Raji (cell line): Measurements from ENCODE around the gene TMEM126B.
A peak's percentile ranks its signal among the peaks of the same experiment; 100 is the strongest.

Source experiments
- POLR2A ChIP-seq: IDR thresholded peaks from 2 replicates; pipeline ENCODE4 v1.6.1; 2011; ENCODE audit warnings: low read depth, low read length, control low read depth; ENCODE audit not compliant: insufficient read depth

Gene TMEM126B

DNA sequence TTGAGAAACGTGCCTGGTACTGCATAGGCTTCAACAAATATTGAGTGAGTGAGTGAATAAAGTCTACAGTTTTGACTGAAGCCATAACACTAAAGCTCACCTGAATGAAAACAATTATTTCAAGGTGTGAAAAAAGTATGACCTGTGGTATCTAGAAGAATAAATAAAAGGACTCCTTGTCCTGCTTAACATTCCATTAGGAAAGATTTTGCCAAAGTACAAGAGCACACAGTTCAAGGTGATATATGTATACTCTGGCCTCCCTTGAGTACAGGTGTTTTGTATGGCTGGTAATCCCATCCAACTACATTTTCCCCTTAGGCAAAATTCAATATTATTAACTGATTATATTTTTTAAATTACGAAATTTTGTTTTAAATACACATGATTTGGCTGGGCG, 38.3 kb downstream of the TMEM126B start:
- TF ChIP-seq POLR2A = no peak

DNA sequence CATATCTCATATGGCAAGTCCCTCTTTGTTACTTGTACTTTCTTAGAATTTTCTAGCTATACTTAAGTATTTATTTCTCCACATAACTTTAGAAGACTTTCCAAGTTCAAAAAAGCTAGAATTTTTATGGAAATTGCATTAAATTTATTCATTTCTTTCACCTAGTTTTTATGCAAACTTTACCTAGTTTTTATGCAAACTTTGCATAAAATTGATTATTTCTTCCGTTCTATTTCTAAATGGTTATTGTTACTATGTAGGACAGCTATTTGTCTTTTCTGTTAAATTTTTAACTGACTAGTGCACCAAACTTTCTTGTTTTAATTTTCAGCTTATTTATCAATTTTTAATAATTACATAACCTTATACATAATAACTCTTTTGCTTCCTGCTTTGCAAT, 39.8 kb downstream of the TMEM126B start:
- TF ChIP-seq POLR2A = no peak

DNA sequence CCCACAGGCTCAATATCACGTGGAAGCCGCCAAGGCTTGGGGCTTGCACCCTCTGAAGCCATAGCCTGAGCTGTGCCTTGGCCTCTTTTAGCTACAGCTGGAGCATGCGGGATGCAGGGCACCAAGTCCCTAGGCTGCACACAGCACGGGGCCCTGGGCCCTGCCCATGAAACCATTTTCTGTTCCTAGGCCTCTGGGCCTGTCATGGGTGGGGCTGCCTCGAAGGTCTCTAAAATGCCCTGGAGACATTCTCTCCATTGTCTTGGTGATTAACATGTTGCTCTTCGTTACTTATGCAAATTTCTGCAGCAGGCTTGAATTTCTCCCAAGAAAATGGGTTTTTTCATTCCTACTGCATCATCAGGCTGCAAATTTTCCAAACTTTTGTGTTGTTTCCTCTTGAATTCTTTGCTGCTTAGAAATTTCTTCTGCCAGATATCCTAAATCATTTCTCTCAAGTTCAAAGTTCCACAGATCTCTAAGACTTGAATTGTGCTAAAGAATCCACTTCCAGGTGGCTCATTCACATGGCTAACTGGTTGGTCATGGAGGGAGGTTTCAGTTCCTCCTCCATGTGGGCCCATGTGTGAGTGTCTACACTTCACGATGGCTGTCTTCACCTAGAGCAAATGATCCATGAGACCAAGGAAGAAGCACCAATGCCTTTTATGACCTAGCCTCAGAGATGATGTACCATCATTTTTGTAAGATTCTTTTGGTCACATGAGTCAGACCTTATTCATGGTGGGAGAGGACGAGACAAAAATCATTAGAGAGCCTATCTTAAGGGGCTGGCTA, 43.9 kb downstream of the TMEM126B start:
- TF ChIP-seq POLR2A = no peak

DNA sequence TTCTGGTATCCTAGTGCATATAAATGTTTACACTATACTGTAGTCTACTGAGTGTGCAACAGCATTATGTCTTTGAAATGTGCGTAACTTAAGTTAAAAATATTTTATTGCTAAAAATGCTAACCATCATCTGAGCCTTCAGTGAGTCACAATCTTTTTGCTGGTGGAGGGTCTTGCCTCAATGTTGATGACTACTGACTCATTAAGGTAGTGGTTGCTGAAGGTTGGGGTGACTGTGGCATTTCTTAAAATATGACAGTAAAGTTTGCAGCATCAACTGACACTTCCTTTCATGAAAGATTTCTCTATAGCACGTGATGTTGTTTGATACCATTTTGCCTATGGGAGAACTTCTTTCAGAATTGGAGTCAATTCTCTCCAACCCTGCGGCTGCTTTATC, 45.0 kb downstream of the TMEM126B start:
- no peak for TF ChIP-seq POLR2A

DNA sequence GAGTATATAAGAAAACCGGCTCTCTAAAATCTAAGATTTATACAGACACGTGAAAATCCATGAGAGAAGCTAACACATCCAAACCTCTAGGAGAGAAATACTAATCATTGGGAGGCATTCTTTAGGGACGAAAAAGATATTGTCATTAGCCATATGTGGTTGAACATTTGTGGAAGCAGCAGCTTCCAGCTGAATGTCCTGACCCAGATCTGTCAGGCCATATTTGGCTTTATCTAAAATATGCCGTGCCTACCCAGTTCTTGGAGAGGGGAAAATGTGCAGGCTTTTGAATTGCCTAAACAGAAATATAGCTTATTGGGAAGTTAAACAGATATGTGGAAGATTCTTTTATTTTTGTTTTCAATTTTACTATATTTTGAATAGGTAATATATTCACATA, 51.2 kb downstream of the TMEM126B start:
- no peak for TF ChIP-seq POLR2A

DNA sequence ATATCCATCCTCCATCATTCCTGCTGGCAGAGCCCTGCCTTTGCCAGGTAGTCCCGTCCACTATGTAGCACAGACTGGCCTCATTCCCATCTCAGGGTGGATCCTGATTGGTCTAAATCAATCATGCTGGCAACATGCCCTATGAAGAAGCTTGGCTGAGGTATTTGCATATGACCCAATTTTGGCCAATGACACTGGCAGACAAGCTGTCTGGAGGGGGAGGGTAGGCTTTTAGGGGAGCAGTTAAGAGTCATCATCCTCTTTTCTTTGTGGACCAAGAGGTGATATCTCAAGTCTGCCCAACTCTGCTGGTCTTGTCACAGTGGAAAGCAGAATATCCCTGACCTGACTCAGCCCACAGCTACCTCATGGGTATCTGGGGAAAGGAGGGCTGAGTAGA, 52.5 kb downstream of the TMEM126B start:
- no peak for TF ChIP-seq POLR2A

DNA sequence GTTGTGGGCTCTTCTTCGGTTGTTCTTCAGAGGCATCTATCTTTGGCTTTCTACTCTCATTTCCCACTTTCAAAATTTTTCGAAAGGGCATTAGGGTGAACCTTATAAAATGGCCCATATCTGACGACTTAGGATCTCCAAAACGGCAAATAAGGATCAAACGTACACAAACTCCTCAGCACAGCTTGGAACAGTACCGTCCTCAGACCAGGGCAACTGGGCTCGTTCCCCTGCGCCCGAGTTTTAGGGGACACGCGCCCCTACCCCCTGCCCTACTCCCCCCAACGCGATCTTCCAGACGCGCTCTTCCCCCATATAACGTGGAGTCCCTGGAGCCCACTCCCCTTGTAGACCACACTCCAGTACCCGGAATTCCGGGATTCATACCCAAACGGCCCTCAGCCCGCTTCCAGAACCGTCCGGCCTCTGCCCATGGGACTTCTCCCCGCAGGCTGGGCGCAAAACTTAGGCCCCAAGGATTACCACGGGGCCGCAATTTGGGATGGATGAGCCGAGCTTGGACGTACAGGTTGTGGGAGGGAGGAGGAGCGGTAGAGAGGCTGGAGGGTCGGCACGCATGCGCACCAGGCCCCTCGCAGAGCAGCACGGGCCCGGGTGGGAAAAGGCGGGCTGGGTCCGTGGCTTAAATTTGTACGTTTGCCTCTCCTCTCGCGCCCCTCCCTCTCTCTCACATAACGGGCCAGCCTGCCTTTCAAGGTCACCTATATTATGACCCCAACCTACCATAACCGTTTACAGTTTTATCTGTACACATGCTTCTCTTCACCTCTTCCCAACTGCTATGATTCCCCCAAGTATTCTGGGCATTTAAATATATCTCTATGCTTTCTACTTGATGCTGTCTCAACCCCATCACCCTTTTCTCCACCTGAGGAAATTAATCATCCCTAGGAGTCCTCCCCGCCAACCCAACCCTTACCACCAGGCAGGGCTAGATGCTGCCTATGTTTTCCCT, 54.2 kb downstream of the TMEM126B start:
- peak; percentile 75 for TF ChIP-seq POLR2A

DNA sequence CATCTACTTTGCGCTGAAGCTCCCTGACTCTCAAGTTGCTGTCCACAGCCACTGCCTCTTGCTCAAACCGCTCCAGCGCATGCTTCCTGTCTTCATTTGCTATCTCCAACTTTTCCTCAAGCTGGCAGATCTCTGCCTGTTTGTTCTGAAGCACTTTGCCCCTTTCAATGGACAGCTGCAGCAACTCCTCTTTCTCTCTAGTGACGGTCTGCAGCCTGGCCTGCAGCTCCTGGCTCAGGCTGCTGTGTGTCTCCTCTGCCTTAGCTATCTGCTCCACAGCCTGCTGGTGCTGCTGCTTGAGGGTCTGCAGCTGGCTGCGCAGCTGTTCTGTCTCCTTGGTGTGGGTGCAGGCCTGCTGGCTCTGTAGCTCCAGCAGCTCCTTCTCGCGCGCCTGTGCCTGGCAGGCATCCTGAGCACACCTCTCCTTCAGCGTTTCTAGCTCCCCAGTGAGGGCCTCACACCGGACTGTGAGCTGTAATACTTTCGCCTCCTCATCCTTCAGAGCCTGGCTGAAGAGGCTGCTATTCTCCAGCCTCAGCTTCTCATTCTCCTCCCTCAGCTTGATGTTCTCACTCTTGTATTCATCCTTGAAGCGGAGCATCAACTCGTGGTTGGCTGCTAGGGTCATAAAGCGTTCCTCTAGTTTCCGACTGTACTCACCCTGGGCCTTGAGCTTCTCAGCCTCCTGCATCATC, 56.9 kb downstream of the TMEM126B start:
- TF ChIP-seq POLR2A = no peak

DNA sequence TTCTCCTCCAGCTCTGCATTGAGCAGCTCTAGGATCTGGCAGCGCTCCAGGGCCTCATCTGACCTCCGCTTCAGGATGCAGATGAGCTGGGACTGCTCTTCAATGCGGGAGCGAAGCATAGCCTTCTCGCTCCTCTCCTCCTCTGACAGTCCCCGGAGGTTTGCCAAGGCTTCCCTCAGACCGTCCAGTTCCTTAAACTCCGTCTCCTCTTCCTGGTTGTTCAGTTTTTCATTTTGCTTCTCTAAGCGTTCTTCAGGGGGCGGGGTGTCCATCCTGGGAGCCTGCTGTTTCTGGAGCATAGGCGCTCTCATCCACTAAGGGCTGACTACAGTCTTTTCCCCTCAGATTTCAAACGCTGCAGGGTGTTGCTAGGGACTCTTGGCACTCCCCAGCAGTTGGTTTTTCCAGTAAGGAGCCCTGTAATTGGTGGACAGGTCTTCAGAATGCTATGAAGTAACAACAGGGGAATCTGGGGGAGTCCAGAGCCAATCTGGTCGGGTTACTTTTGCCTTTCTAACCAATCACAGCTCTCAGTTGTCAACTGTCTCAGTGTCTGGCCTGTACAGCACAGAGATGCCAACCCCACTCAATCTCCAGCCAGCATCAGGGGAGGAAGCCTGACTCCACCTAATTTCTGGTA, 57.5 kb downstream of the TMEM126B start, which contains the start of gene CCDC89:
CCDC89 (minus strand) TSS at position 376 of the 640 bp plus-strand sequence; CDS start at position 311, 65 bp downstream.
- TF ChIP-seq POLR2A = no peak
